Measurements from ENCODE around the gene CABP1.
A peak's percentile ranks its signal among the peaks of the same experiment; 100 is the strongest.
"Not testable (repeated sequence)": the region's sequence is repeated elsewhere in the genome, so short reads cannot be mapped to it uniquely, and the experiment has no call there.

Gene CABP1

DNA sequence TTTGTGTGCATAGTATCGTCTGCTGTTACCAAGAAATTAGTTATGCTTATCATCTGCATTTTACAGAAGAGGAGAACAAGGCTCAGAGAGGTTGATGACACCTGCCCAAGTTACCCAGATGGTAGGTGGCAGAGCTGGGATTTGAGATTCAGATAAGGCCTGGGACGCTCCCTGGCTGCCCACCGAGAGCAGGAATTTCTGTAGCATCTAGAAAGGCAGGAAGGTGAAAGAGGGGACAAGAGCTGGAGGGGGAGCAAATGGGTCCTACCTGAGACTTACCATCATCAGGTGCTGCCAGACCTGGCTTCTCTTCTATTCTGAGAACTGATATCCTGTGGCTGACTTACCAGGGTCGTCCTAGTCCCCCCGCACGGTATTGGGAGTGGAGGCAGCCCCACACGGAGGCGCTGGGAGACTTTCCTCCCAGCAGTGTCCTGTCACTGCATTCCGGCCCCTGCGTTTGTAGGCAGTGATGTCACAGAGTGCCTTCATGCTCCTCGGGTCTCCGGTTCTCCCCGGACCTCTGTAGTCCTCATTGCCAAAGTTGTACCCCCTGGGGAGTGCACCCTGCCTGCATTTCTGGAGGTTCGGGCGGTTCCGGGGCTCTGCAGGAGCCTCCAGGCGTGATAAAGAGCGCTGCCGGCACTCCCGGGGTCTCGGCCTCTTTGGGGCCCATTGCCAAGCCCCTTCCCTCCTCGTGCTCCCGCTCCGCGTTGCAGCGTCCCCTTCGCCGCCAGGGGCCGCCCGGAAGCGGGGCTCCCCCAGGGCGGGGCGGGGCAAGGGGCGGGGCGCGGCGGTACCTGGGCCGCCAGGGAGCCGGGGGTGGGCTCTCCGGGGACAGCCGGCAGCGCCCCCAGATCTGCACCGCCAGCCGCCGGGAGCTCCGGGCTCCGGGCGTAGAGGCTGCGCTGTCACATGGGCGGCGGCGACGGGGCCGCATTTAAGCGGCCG, at the start of gene CABP1:
CABP1 (plus strand) TSS at position 856 of the 951 bp plus-strand sequence; CDS start at position 916, 60 bp downstream.
- peak; percentile 65 for DNase-seq

DNA sequence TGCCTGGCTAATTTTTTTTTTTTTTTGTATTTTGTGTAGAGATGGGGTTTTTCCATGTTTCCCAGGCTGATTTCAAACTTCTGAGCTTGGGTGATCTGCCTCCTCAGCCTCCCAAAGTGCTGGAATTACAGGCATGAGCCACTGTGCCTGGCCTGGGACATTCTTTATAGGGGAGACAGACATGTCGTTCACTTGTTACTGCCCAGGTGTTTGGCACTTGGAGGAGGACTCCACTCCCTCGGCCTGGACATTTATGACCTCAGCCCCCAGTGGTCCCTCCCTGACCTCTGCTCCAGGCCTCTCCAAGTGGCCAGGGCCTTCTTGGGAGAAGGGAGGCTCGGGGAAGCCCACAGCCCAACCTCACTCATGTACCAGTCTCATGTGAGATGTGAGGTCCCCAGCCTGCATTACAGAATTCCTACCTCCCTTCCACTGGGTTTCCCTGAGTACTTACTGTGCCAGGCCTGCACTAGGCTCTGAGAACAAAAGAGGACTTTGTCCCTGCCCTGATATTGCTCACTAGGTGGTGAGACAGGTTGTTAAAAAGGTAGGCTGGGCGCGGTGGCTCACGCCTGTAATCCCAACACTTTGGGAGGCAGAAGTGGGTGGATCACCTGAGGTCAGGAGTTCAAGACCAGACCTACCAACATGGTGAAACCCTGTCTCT, 49.6 kb upstream of the CABP1 start:
- no peak for DNase-seq

DNA sequence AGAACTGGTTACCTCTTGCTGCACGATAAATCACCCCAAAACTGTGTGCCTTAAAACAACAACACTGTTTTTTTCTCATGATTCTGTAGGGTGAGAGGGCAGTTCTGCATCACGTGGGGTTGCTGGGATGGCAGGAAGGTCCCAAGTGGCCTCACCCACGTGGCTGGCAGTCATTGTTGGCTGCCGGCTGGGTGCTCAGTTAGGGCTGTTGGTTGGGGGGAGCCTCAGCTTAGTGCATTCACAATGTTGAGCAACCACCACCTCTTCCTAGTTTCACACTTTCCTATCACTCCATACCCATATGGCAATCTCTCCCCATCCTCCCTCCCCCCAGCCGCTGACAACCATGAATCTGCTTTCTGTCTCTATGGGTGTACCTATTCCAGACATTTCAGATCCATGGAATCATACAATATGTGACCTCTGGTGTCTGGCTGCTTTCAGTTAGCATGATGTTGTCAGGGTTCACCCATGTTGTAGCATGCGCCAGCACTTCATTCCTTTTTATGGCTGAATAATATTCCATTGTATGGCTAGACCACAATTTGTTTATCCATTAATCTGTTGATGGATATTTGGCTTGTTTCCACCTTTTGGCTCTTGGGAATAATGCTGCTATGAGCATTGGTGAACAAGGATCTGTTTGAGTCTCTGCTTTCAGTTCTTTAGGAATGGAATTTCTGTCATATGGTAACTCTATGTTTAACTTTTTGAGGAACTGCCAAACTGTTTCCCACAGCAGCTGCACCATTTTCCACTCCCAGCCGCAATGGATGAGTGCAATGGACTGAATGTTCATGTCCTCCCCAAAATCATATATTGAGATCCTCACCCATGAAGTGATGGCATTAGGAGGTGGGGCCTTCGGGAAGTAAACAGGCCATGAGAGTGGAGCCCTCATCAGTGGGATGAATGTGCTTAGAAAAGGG, 48.0 kb upstream of the CABP1 start:
- DNase-seq, result no peak

DNA sequence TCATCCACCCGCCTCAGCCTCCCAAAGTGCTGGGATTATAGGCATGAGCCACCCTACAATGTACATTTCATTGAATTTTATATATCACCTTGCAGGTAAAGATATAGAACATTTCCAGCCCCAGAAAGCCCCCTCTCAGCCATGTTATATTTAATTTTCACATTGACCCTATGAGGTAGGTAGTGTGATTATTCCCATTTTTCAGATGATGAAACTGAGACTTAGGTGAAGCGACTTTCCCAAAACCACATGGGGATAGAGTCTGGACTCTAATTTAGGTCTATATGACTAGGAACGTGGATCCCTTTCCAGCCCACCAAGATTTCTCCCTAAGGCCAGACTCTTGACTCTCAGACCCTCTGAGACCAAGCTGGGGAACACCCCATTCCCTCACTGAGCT, 43.5 kb upstream of the CABP1 start:
- DNase-seq, result no peak

DNA sequence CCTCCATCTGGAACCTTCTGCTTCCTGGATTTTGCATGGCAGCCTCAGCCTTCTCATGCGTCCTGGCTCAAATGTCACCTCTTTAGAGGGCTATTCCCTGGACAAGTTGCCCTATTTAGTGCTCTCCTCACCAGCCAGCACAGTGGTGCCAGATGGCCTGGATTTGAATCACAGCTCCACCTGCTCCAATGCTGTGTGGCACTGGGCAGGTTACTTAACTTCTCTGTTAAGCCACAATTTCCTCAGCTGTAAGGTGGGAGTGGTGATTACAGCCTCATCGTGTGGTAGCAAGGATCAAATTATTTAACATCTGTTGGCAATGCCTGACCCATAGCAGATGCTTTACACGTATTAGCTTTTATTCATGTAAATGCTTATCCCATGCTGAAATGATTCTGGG, 42.6 kb upstream of the CABP1 start:
- DNase-seq, result no peak

DNA sequence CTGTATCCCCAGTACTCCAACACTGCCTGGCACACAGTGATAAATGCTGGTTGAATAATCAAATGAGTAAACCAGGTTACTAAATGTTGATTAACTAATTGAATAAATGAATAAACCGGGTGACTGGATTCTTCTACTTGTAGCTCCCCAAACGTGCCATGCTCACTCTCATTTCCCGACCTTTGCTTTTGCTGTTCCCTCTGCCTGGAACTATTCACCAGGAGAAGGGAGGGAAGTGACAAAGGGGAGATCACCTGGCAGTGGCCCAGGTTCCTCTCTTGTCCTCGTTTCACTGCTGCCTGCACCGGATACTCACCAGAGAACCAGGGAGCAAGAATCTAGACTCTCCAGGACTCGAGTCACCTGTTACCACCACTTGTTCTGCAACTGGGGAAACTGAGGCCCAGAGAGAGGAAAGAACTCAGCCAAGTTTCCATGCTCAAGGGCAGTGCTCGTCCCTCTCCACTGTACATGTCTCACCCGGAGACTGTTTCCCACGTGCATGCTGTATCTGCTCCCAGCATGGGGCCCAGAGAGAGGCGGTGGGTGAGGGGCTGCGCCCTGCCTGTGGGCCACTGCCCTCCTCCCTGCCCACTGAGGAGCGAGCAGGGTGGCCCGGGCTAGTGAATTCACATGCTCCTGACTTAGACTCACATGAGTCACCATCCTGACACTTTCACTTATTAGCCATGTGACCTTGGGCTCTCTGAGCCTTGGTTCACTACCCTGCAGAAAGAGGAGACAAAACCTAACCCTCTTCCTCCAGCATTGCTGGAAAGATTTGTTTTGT, 41.6 kb upstream of the CABP1 start:
- DNase-seq, result no peak

DNA sequence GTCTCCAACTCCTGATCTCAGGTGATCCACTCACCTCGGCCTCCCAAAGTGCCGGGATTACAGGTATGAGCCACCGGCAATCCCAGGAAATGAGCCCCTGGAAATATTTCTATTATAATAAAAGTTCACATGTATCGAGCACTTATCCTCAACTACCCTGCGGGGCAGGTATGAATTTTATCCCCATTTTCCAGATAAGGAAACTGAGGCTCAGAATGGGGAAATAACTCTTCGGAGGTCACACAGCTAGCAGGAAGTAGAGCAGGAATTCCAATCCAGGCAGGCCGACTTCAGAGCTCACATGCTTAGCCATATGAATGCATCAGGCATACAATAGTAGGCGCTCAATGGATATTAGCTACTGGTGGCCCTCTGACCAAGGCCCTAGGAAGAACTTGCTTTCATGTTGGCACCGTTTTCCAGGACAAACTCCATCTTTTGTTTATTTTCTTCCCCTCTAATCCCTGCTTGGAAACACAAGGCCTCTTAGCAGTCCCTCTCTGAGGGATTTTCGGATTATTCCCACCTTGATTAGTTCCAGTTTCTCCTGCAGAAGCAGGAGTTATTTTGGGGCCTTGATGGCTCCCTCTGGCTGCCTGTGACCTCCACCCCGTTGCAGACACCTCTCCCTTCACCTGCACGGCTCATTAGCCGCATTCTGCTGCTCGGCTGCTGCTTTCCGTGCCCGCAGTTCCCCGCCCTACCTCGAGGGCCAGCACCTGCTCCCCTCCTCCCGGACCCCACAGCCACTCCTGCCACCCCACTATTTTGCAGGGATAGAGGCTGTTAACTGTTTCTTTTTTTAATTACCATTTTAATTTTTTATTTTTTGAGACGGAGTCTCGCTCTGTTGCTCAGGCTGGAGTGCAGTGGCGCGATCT, 40.5 kb upstream of the CABP1 start:
- no peak for DNase-seq

DNA sequence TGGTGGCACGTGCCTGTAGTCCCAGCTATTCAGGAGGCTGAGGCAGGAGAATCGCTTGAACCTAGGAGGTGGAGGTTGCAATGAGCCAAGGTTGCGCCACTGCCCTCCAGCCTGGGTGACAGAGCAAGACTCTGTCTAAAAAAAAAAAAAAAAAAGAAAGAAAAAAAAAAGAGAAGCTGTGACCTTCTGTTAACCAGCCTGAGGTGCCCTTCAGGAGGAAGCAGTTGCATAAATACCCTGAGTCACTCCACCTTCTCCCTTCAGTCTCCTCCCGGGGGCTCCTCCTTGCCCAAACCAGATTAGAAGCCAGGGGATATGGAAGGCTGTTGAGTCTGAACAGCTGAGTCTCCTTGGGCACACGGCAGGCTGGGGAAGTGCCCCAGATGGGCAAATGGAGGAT, 38.0 kb upstream of the CABP1 start:
- DNase-seq, result not testable (repeated sequence)

DNA sequence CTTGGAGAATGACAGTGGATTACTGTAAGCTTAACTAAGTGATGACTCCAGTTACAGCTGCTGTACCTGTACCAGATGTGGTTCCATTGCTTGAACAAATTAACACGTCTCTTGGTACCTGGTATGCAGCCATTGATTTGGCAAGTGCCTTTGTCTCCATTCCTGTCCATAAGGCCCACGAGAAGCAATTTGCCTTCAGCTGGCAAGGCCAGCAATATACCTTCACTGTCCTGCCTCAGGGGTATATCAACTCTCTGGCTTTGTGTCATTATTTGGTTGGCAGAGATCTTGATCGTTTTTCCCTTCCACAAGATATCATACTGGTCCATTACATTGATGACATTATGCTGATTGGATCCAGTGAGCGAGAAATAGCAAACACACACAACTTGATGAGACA, 29.9 kb upstream of the CABP1 start:
- no peak for DNase-seq

DNA sequence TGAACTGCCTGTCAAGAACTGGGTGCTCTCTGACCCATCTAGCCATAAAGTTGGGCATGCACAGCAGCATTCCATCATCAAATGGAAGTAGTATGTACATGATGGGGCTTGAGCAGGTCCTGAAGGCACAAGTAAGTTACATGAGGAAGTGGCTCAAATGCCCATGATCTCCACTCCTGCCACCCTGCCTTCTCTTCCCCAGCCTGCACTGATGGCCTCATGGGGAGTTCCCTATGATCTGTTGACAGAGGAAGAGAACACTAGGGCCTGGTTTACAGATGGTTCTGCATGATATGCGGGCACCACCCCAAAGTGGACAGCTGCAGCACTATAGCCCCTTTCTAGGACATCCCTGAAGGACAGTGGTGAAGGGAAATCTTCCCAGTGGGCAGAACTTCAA, 28.9 kb upstream of the CABP1 start:
- not testable (repeated sequence) for DNase-seq

DNA sequence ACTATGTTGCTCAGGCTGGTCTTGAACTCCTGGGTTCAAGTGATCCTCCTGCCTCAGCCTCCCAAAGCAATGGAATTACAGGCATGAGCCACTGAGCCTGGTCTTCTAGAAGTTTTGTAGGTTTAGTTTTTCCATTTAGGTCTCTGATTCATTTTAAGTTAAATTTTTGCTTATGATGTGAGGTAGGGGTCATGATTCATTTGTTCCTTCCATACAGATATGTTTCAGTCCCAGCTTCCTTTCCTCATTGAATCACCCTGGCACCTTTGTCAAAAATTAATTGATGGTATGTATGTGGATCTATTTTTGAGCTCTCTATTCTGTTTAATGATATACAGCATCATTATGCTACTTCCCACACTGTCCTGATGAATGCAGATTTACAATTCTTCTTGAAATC, 25.6 kb upstream of the CABP1 start:
- no peak for DNase-seq

DNA sequence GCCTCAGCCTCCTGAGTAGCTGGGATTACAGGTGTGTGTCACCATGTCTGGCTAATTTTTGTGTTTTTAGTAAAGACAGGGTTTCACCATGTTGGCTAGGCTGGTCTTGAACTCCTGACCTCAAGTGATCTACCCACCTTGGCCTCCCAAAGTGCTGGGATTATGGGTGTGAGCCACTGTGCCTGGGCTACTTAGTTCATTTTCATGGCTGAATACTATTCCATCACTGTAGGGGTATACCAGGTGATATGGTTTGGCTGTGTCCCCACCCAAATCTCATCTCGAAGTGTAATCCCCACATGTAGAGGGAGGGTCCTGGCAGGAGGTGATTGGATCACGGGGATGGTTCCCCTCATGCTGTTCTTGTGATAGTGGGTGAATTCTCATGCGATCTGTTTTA, 23.2 kb upstream of the CABP1 start:
- DNase-seq, result not testable (repeated sequence)

DNA sequence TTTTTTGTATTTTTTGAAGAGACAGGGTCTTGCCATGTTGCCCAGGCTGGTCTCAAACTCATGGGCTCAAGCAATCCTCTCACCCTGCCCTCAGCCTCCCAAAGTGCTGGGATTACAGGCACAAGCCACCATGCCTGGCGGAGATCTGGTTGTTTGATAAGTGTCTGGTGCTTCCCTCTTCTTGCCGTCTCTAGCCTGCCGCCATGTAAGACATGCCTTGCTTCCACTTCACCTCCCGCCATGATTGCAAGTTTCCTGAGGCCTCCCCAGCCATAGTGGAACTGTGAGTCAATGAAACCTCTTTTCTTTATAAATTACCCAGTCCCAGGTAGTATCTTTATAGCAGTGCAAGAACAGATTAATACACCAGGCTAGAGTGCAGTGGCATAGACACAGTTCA, 22.7 kb upstream of the CABP1 start:
- DNase-seq, result not testable (repeated sequence)

DNA sequence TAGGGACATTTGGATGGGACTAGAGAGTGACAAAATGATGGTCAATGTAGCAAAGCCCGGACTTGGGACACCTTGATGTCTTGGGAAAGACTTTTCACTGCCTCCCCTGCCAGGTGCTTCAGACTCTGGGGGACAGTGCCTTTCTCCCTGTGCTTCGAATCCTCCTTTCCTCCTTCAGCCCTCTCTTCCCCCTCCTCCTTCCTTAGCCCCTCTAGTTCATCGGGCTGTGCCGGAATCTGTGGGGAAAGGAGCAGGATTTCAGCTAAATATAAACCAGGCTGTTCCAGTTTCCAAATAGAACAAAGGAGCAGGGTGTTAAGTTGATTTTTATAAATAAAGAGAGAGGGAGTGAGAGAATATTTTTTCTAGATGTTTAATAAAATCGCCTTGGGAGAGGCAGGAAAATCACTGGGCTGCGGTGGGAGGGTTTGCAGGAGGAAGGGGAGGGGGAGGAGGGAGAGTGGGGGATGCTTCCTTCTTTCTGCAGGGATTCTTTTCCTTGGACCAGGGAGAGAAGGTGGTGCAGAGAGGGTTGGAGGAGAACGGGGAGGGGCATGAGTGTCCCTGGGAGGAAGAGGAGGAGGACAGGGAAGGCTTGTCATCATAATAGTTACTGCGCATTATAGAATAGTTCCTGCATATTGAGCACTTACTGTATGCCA, 21.3 kb upstream of the CABP1 start:
- no peak for DNase-seq

DNA sequence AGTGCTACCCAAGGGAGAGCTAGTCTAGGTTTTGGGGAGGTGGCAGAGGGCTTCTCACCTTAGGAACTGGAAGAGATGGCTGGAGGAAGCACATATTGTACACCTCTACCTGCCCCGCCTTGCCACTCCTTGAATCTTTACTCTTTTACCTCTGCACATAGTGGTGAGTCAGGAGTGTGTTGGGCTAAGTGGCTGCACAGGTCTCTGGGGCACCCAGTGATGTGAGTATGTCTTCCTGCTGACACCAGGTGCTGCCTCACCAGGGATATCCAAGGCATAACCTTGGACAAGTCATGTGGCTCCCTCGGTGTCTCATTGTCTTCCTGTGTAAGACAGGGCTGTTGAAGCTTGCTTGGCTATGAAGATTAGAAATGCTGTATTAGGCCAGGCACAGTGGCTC, 19.8 kb upstream of the CABP1 start:
- DNase-seq, result no peak

DNA sequence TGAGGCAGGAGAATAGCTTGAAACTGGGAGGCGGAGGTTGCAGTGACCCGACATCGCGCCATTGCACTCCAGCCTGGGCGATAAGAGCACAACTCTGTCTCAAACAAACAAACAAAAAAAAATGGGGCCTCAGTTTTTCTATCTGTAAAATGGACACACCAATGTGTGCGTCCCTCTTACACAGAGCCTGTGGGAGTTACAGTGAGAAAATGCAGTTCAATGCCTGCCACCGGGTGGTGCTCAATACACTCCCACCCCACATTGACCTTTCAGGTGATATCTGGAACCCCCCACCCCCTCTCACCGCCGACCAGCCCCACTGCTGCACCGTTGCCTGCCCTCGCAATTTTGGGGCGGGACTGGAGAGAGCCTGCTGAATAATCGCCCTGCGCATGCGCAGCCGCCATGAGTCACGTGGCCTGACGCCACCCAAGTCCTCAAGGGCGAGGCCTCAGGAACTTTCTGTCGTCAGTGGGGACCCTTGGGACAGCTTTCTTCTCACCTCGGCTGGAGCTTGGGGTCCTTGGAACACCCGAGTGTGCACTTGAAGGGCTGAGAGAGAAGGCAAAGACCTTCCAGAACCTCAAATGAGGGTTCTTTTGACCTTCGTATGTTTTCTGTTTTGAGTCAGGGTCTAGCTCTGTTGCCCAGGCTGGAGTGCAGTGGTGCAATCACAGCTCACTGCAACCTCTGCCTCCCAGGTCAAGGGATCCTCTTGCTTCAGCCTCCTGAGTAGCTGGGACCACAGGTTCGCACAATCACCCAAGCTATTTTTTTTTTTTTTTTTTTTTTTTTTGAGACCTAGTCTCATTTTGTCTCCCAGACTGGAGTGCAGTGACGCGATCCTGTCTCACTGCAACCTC, 14.6 kb upstream of the CABP1 start:
- DNase-seq, result no peak

DNA sequence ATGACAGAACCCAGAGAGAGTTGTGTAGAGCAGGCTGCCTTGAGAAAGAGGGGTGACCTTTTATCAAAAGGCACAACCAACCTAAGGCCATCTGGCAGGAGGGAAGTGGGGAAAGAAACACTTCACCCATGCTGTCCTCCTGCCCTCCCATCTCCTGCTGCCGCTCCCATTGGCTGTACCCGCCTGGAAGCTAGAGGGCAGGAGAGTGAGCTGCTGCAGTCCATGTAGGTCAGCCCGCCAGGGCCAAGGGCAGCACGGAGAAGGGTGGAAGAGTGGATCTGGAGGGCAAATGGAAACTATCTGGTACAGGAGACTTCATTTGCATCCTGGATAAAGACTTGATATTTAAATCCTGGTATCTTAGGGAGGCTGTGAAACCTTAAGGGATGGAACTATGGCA, 11.5 kb upstream of the CABP1 start:
- DNase-seq, result no peak

DNA sequence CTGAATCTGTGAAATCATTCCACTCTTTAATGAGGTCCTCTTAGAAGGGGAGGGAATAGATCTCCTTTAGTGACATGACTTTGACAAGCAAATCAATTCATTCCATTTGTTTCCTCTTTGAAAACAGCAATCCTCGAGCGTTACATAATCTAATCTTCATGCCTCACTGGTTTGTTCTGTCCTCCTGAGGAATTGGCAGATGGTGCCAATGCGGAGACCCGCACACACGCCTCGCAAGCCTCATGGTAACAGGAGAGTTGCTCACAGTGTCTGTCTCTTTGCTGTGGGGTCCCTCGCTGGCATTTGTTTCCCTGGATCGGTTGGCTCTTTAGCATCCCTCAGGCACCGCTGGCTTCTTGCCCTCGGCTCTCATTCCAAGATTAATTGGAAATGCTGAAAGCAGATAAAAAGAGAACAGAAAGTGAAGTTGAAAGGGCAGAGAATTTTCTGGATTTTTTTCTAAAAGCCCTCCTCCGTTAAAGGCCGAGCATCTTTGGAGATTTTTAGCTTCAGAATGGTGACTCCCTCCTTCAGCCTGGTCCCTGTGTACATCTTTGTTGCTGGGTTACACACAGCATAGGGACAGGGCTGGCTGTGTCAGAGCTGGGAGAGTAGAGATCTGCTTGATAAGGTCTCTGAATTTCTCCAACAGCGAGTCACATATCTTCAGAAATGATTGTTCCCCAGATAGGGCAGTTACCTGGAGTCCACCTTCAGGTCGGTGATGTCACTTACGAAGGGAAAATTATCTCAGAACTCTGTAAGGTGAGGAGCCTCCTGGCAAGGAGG, 10.1 kb upstream of the CABP1 start:
- no peak for DNase-seq

DNA sequence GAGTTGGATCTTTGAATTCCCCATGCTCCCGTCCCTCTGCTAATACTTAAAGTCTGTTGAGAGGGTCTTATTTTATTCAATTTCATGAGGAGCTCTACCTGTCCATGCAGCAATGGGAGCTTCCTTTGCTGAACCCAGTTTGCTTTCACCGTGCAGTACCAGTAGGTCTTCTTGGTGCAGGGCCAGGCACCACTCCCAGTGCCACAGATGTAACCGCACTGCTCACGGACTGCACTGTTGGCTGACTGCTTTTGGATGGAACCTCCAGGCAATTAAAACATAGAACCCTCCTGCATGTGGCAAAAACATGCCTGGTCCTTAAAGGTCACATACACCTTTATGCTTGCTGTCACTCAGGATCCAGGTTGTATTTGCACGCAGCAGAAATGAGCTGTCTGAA, 9.3 kb upstream of the CABP1 start:
- DNase-seq, result no peak
